Tibial nerve (tissue), 4 donors: ENCODE data around the gene METRN.

ENCODE experiments used
- EP300 ChIP-seq, 2 donors: sonication (generic); formaldehyde crosslinking; IDR thresholded peaks; one replicate each; pipeline ENCODE4 v1.6.1; 2017; ENCODE audit warnings: antibody characterized with exemption in 2 of 2, mild to moderate bottlenecking in 1 of 2
- POLR2A ChIP-seq, 2 donors: fragments of 450-650 bp; IDR thresholded peaks; one replicate each; pipeline ENCODE4 v1.6.1; 2017; ENCODE audit warnings: antibody characterized with exemption in 2 of 2, mild to moderate bottlenecking in 2 of 2, moderate library complexity in 2 of 2
- TF ChIP-seq, protein P1 (sequence below), 5 experiments: fragments of 200-600 bp in 3 of 5; fragments of 450-650 bp in 2 of 5; sonication (generic) in 3 of 5; IDR thresholded peaks; one replicate each; pipeline ENCODE4 v1.5.1; 2016 to 2019; ENCODE audit warnings: antibody characterized with exemption in 5 of 5, mild to moderate bottlenecking in 3 of 5, moderate library complexity in 2 of 5

DNA sequence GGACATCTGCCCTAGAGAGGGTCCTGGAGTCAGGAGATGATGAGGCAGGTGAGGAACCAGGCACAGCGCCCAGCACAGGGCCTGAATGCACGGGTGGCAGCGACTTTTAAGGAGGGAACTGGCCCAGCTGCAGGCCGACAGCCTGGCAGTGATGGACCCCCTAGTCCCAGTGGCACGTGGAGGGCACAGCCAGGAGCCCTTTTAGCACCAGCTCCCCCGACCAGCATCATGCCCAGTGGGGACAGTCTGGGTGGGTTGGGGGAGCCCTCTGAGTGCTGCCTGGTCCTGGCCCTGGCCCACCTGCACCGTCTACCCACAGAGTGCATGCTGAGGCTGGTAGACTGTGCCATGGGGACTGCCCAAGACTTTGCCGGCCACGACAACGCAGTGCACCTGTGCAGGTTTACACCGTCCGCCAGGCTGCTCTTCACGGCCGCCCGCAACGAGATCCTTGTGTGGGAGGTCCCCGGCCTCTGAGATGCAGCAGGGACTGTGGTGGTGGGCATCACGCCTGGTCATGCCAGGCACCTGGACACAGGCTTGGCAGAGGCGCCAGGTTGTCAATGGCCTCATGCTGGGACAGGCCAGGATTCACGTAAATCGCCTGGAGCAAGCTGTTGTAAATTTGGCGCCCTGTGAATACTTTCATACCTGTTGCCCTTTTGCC, 47.7 kb upstream of the METRN start:
- TF ChIP-seq, protein P1, sequence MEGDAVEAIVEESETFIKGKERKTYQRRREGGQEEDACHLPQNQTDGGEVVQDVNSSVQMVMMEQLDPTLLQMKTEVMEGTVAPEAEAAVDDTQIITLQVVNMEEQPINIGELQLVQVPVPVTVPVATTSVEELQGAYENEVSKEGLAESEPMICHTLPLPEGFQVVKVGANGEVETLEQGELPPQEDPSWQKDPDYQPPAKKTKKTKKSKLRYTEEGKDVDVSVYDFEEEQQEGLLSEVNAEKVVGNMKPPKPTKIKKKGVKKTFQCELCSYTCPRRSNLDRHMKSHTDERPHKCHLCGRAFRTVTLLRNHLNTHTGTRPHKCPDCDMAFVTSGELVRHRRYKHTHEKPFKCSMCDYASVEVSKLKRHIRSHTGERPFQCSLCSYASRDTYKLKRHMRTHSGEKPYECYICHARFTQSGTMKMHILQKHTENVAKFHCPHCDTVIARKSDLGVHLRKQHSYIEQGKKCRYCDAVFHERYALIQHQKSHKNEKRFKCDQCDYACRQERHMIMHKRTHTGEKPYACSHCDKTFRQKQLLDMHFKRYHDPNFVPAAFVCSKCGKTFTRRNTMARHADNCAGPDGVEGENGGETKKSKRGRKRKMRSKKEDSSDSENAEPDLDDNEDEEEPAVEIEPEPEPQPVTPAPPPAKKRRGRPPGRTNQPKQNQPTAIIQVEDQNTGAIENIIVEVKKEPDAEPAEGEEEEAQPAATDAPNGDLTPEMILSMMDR (IDR thresholded peaks at IDR 0.05): no peak
- TF ChIP-seq POLR2A (IDR thresholded peaks at IDR 0.05): no peak
- TF ChIP-seq EP300 (IDR thresholded peaks at IDR 0.05): no peak
